Activated T-cell treated with anti-CD3 and anti-CD28 coated beads for 48 hours (primary cell): ENCODE data around the gene SPHK1.

Source experiments
- DNase-seq: peaks from one replicate; pipeline ENCODE4 v3.0.0-alpha.2; 2020; ENCODE audit warnings: low read depth

Gene SPHK1

GRCh38 chr17:76363107-76363842 is 21.1 kb upstream of the SPHK1 start:
- no peak for DNase-seq

GRCh38 chr17:76365256-76365903 is 19.0 kb upstream of the SPHK1 start:
- DNase-seq, result no peak

GRCh38 chr17:76366247-76366646 is 18.2 kb upstream of the SPHK1 start:
- DNase-seq, result no peak

GRCh38 chr17:76367642-76368041 is 16.8 kb upstream of the SPHK1 start:
- no peak for DNase-seq

GRCh38 chr17:76368545-76368944 is 15.9 kb upstream of the SPHK1 start:
- no peak for DNase-seq

- no peak for DNase-seq
Measured at GRCh38 chr17:76369379-76369778, 15.0 kb upstream of the SPHK1 start.

GRCh38 chr17:76369804-76370203 is 14.6 kb upstream of the SPHK1 start:
- no peak for DNase-seq

- DNase-seq, result no peak
Measured at GRCh38 chr17:76370261-76370993, 14.0 kb upstream of the SPHK1 start.

- no peak for DNase-seq
Measured at GRCh38 chr17:76371656-76372628, 12.5 kb upstream of the SPHK1 start.

- no peak for DNase-seq
Measured at GRCh38 chr17:76376318-76377133, 7.9 kb upstream of the SPHK1 start.

- no peak for DNase-seq
Measured at GRCh38 chr17:76378548-76379274, 5.7 kb upstream of the SPHK1 start.

- DNase-seq, result no peak
Measured at GRCh38 chr17:76379275-76379641, 5.2 kb upstream of the SPHK1 start.

- DNase-seq, result no peak
Measured at GRCh38 chr17:76379646-76380376, 4.6 kb upstream of the SPHK1 start.

GRCh38 chr17:76381633-76382350 is 2.6 kb upstream of the SPHK1 start:
- no peak for DNase-seq

- peak; percentile 13 for DNase-seq
Measured at GRCh38 chr17:76382351-76382802, 2.0 kb upstream of the SPHK1 start.

GRCh38 chr17:76382803-76383545 is 1.4 kb upstream of the SPHK1 start:
- peak; percentile 67 for DNase-seq

- peak; percentile 48 for DNase-seq
Measured at GRCh38 chr17:76383546-76384221, 725 bp upstream of the SPHK1 start.
